OCI-LY3 (cell line): ENCODE results near the gene SFXN4.

ENCODE experiments used
- EZH2phosphoT487 ChIP-seq: fragments of 200-600 bp; shearing (Covaris generic); IDR thresholded peaks from 2 replicates; pipeline ENCODE4 v1.6.1; 2018; ENCODE audit warnings: antibody characterized with exemption, mixed run types, low read depth
- TF ChIP-seq, protein P1 (sequence below): fragments of 200-600, 300-600 bp; sonication (generic); IDR thresholded peaks from 2 replicates; pipeline ENCODE4 v1.5.1; 2014; ENCODE audit warnings: antibody characterized with exemption, low read length, low read depth

DNA sequence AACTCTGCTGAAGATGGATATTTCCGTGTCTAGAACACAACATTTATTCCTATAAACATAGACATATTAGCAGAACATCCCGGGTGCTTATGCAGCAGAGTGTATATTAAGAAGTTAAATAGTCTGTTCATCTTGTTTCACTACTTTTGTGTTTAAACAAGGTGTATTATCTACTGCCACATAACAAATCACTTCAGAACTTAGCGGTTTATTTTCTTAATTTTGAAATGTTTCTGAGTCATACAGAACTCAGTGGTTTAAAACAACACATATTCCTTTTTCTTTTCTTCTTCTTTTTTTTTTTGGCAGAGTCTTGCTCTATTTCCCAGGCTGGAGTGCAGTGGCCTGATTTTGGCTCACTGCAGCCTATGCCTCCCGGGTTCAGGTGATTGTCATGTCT is 35.8 kb downstream of the SFXN4 start:
- TF ChIP-seq, protein P1, sequence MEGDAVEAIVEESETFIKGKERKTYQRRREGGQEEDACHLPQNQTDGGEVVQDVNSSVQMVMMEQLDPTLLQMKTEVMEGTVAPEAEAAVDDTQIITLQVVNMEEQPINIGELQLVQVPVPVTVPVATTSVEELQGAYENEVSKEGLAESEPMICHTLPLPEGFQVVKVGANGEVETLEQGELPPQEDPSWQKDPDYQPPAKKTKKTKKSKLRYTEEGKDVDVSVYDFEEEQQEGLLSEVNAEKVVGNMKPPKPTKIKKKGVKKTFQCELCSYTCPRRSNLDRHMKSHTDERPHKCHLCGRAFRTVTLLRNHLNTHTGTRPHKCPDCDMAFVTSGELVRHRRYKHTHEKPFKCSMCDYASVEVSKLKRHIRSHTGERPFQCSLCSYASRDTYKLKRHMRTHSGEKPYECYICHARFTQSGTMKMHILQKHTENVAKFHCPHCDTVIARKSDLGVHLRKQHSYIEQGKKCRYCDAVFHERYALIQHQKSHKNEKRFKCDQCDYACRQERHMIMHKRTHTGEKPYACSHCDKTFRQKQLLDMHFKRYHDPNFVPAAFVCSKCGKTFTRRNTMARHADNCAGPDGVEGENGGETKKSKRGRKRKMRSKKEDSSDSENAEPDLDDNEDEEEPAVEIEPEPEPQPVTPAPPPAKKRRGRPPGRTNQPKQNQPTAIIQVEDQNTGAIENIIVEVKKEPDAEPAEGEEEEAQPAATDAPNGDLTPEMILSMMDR: no peak
- no peak for TF ChIP-seq EZH2phosphoT487
